Measurements from ENCODE around the gene KIAA2012.

KIAA2012 gene

GRCh38 chr2:202044777-202045176 is 28.3 kb upstream of the KIAA2012 start:
- no peak for DNase-seq

- no peak for DNase-seq
Observed at GRCh38 chr2:202046572-202046971, 26.5 kb upstream of the KIAA2012 start.

GRCh38 chr2:202049092-202049728 is 23.8 kb upstream of the KIAA2012 start:
- no peak for DNase-seq

GRCh38 chr2:202049840-202050239 is 23.2 kb upstream of the KIAA2012 start:
- DNase-seq = no peak

GRCh38 chr2:202050652-202051051 is 22.4 kb upstream of the KIAA2012 start:
- DNase-seq = no peak

- DNase-seq = no peak
Observed at GRCh38 chr2:202051499-202052161, 21.4 kb upstream of the KIAA2012 start.

GRCh38 chr2:202052235-202052634 is 20.8 kb upstream of the KIAA2012 start:
- DNase-seq = no peak

- no peak for DNase-seq
Observed at GRCh38 chr2:202054679-202055078, 18.4 kb upstream of the KIAA2012 start.

- no peak for DNase-seq
Observed at GRCh38 chr2:202056611-202057010, 16.4 kb upstream of the KIAA2012 start.

- no peak for DNase-seq
Observed at GRCh38 chr2:202060218-202060617, 12.8 kb upstream of the KIAA2012 start.

GRCh38 chr2:202061695-202062094 is 11.4 kb upstream of the KIAA2012 start:
- DNase-seq = no peak

- DNase-seq = peak; percentile 52
Observed at GRCh38 chr2:202064171-202064880, 8.7 kb upstream of the KIAA2012 start.

- DNase-seq = no peak
Observed at GRCh38 chr2:202064881-202065230, 8.2 kb upstream of the KIAA2012 start.

GRCh38 chr2:202065876-202066275 is 7.2 kb upstream of the KIAA2012 start:
- no peak for DNase-seq

- DNase-seq = no peak
Observed at GRCh38 chr2:202066875-202067274, 6.2 kb upstream of the KIAA2012 start.

GRCh38 chr2:202067589-202067988 is 5.5 kb upstream of the KIAA2012 start:
- no peak for DNase-seq

GRCh38 chr2:202069170-202070067 is 3.6 kb upstream of the KIAA2012 start:
- DNase-seq = no peak

GRCh38 chr2:202071107-202071506 is 1.9 kb upstream of the KIAA2012 start:
- no peak for DNase-seq

- no peak for DNase-seq
Observed at GRCh38 chr2:202072226-202072625, 829 bp upstream of the KIAA2012 start.

GRCh38 chr2:202074324-202074723 is 1.3 kb downstream of the KIAA2012 start:
- DNase-seq = no peak

GRCh38 chr2:202079310-202079709 is 6.3 kb downstream of the KIAA2012 start:
- DNase-seq = no peak

GRCh38 chr2:202084265-202084664 is 11.2 kb downstream of the KIAA2012 start:
- no peak for DNase-seq

- no peak for DNase-seq
Observed at GRCh38 chr2:202088777-202089176, 15.7 kb downstream of the KIAA2012 start.
